ENCODE measurements around the gene NDUFB6.
"Not testable (repeated sequence)": the region's sequence is repeated elsewhere in the genome, so short reads cannot be mapped to it uniquely, and the experiment has no call there.

NDUFB6 gene

DNA sequence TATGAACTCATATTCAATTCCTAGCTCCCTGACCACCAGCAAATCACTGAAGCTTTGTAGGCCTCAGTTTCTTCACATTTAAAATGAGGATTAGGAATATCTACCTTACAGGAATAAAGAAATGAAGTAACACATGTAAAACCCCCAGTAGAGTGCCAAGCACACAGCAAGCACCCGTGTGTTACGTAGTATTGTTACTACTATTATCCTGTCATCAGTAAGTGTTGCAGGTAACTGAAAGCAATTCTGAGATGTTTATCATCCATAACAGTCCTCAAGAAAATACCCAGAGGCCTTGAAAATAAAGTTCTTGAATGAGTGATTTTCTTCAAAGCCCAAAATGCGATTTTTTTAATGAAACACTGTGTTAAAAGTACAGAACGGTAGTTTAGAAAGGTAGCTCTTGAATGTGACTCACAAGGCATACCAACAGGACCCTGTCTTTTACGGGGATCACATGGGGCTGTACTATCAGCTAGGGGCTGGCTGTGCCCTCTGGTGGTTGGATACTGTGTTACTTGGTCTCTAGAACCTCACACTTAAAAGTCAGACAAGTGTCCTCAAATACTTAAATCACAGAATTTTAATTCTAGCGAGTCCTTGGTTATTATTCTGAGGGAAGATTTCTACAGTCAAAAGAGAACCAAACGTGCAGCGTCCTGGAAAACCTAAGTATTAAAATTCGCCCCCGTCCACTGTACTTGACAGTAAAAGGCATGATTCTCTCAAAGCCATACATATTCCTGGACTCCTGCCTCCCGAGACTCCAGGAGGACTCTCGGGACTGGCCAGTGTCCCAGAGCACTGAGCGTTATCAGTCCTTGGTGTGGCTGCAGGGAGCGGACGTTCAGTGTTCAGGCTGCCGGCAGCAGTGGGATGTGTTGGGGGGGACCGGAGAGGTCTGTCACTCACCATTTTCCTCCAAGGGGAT is 725 bp downstream of the NDUFB6 start:
- peak; percentile 29 to 66 for DNase-seq (ENCODE audit: low read depth in 2 of 2)

DNA sequence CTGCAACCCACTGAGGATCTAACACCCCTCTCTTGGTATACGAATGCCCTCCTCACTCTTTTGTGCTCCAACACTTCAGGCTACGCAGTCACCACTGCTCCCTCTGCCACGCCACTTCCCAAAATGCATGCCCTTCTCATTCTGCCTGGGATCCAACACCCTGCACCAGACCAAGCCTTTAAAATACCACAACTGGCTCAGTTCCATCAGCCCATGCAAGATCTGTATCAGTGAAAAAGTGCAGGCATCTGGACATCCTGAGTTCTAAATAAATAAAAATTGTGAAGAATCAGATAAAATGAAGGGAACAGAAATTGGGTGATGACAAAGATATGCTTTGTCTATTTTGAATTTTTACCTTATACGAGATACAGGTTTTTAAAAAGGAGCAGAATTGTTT is 2.7 kb downstream of the NDUFB6 start:
- DNase-seq (ENCODE audit: low read depth in 2 of 2): no peak

- no peak for DNase-seq (ENCODE audit: low read depth in 2 of 2)
These were observed 6.2 kb downstream of the NDUFB6 start for GRCh38 chr9:32566770-32567169.

DNA sequence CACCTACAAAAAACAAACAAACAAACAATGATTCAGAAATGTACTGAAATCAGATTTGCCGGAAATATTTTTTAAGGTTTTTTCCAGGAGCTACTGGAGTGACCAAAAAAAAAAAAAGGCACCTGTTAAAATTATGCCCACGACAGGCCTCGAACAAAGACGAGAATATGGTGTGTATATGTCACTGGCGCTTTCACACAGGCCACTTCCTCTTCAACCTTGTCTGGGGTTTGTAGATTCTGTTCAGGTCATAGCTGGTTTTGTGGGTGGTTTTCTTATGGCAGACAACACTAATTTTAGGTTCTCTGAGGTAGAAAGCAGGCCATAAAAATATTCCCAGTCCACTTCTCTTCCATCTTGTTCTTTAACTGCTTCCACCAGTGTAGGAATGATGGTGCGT is 7.0 kb downstream of the NDUFB6 start:
- DNase-seq (ENCODE audit: low read depth in 2 of 2): no peak

- DNase-seq (ENCODE audit: low read depth in 2 of 2): no peak
These were observed 14.5 kb downstream of the NDUFB6 start for GRCh38 chr9:32558408-32558934.

DNA sequence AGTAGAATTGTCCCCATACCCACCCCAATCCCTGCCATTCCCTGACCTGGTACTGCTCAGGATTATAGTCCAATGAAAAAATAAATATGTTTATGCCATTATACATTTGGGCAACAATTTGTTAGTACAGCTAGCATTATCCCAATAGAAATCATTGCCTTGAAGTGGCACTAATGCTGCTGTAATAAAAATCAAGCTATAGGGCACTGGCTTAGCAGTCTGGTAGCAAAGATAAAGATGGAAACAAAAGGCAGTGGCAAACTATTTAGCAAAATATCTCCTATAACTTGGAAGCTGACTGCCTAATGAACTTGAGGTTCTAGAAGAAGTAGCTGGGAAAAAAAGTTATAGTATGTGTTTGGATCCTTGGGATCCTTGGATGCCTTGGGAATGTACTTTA is 18.4 kb downstream of the NDUFB6 start:
- no peak for DNase-seq (ENCODE audit: low read depth in 2 of 2)

DNA sequence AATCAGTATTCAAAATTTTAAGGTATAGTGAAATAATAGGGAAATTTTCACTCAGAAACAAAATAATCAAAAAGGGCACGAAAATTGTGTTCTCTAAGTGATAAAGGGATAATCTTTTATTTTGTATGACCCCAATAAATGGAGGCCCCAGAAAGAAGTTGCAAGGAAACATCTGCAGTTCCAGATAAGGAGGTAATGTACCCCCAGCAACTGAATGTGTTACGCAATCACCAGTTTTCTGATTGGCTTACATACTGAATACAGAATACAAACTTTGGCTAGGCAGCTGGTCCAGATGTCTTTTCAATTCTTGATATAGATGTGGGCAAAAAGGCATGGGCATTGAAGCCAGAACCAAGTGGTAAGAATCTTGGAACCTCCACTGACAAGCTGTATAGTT is 18.9 kb downstream of the NDUFB6 start:
- no peak for DNase-seq (ENCODE audit: low read depth in 2 of 2)

DNA sequence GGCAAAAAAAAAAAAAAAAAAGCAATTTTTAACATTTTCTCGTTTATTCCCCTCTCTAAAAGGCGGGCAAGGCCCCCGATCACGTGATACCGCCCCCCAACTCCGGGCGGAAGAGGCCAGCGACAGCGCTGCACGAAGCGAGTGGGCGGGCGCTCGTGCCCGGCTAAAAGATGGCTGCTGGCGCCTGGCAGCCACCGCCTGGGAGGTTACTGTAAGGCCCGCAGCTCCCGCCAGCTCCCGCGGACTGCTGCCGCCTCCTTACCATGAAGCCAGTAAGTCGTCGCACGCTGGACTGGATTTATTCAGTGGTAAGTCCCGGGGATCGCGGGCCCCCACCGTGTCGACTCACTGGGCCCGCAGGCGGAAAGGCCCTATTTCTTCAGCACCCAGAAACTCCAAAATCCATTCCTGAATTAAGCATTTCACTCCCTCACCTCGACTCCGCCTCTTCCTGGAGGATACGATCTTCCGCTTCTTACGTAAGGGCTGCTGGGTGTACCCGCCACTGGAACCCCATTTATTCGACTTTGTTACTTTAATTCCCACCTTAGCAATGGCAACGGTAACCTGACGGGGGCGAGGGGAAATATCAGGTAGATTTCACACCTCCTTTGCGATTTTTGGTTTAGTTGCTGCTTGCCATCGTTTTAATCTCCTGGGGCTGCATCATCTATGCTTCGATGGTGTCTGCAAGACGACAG is 20.6 kb downstream of the NDUFB6 start, which contains the start of the genes SMIM27 and TOPORS:
Gene SMIM27, plus strand, starts transcription at position 156 of the 701 bp plus-strand sequence. Its CDS starts 108 bp downstream, at position 264.
Gene TOPORS, minus strand, starts transcription at position 415 of the 701 bp plus-strand sequence. Its CDS starts 150 bp downstream, at position 265.
- DNase-seq (ENCODE audit: low read depth in 2 of 2): peak; percentile 84 to 90

DNA sequence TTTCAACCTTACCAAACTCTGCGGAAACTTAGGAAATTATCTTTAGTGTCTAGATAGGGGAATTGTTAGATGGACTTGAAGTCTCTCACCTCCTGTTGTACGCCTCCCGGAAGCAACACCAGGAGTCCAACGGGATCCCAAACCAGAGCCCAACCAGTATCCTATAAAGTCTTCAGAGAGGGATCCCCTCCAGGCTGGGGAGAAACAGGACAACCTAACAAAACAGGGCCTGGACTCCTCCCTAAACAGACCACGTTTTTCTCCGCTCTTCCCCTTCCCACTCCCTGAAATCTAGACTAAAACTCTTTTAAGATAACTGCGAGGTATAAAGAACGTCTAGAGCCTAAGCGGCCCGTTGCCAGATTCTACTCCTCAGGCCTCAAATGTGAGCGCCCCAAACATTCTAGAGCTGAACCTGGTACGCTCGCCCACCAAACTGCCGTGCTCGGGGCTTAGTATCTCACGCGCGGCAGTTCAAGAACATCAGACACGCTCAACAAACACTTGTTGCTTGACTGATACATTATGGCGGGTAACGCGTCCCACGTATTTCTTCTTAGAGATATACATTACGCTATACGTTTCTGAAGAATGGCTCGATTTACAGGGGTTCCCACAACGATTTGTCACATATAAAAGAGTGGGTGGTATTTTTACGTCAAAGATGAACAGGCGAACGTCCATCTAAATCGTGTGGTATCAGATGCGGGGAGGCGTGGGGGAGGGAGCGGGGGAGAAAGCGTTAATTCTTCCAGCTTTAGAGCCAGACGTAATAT is 21.5 kb downstream of the NDUFB6 start:
- DNase-seq (ENCODE audit: low read depth in 2 of 2): peak; percentile 27 to 28

DNA sequence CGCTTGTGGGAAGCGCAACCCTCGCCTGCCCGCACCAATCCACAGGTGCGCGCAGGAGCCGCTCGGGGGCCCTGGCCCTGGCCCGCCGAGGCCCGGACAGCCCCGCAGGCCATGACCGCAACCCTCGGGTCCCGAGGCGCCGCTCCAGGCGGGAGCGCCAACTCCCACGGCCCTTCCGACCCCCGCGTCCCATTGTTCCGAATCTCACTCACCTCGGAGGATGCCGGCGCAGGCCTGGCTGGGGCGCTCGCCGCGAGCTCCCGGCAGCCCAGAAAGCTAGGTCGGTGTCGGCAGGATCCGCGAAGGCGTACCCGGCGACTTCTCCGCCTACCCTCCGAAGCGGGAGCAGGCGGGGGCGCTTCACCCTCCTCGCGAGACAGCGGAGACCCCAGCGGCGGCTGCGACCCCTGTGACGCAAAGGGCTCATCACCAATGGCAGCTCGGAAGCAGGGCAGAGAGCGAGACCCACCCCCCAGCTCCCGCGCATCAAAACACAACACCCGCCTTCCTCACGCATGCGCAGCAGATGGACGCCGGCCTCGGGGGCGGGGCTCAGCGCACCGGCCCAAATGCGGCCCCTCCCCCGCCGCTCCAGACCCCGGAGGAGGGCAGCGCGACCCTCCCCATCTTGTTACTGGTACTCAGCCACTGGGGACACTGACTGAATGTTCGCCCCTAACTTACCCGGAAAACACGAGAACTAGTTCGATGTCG is 22.2 kb downstream of the NDUFB6 start:
- DNase-seq (ENCODE audit: low read depth in 2 of 2): peak; percentile 88 to 90

DNA sequence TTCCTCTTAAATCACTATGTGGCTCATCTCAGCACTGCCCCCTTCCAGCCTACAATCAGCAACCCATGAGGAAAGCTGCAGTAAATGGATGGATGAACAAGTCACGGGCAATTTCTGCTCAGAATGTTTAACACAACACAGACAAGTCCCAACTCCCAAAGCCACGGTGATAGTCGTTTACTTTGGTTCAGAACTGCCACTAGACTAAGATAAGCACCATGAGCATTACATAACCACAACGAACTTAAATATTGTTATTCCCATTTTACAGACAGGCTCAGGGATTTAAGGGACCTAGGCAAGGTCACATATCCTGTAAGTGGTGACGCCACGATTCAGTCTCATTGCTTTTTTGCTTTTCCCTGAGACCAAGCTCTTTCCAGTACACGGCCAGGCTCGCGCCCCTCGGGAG is 22.8 kb downstream of the NDUFB6 start:
- DNase-seq (ENCODE audit: low read depth in 2 of 2): no peak

GRCh38 chr9:32548213-32548612 is 24.7 kb downstream of the NDUFB6 start:
- not testable (repeated sequence) for DNase-seq (ENCODE audit: low read depth in 2 of 2)

- DNase-seq (ENCODE audit: low read depth in 2 of 2): no peak
These were observed 27.1 kb downstream of the NDUFB6 start for GRCh38 chr9:32545884-32546283.

- no peak for DNase-seq (ENCODE audit: low read depth in 2 of 2)
These were observed 29.9 kb downstream of the NDUFB6 start for GRCh38 chr9:32543047-32543446.

GRCh38 chr9:32533816-32534215 is 39.1 kb downstream of the NDUFB6 start:
- DNase-seq (ENCODE audit: low read depth in 2 of 2): no peak

GRCh38 chr9:32533336-32533735 is 39.6 kb downstream of the NDUFB6 start:
- DNase-seq (ENCODE audit: low read depth in 2 of 2): no peak

GRCh38 chr9:32526707-32527048 is 46.3 kb downstream of the NDUFB6 start:
- DNase-seq (ENCODE audit: low read depth in 2 of 2): no peak

DNA sequence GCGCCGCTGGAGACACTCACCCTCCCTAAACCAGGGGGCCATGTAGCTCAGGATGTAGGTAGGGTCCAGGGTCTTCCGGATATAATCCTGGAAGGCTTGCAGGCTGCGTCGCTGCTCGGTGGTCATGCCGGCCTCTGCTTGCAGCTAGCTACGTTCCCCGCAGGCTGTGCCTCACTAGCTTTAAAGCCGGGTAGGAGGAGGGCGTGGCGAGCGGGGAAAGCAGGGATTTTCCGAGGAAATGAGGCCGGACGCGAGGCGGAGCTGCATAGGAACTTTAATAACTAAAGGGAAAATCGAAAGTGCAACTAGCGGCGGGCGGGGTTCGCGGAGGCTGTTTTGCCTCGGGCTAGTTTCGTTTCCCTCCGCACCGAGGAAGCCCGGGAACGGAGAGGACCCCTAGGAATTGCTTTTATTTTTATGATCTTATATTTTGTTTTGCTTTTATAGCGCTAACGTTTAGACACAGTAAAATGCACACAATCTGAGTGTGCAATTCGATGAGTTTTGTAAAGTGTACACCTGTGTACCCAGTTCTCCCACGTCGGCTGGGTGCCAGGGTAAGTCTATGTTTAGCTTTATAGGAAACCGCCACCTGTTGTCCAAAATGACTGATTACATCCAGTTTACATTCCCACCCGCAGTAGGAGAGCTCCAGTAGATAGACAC is 46.8 kb downstream of the NDUFB6 start, which contains the start of gene RIGI:
Gene RIGI, minus strand, starts transcription at position 156 of the 666 bp plus-strand sequence. Its CDS starts 30 bp downstream, at position 126.
- DNase-seq (ENCODE audit: low read depth in 2 of 2): peak; percentile 57 to 60

DNA sequence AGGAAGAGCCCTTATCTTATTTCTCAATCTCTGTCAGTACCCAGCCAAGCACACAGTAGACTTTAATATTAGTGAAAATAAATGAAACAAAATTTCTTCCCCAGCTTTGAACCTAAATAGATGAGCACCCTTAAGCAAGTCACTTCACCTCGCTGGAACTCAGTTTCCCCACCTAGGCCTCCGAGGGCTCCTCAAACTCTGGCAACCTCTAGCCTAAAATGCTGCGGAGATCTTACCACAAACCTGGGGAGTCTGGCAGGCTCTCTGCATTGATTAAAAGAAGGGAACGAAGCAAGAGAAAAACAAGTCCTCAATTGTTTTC is 47.3 kb downstream of the NDUFB6 start:
- no peak for DNase-seq (ENCODE audit: low read depth in 2 of 2)

DNA sequence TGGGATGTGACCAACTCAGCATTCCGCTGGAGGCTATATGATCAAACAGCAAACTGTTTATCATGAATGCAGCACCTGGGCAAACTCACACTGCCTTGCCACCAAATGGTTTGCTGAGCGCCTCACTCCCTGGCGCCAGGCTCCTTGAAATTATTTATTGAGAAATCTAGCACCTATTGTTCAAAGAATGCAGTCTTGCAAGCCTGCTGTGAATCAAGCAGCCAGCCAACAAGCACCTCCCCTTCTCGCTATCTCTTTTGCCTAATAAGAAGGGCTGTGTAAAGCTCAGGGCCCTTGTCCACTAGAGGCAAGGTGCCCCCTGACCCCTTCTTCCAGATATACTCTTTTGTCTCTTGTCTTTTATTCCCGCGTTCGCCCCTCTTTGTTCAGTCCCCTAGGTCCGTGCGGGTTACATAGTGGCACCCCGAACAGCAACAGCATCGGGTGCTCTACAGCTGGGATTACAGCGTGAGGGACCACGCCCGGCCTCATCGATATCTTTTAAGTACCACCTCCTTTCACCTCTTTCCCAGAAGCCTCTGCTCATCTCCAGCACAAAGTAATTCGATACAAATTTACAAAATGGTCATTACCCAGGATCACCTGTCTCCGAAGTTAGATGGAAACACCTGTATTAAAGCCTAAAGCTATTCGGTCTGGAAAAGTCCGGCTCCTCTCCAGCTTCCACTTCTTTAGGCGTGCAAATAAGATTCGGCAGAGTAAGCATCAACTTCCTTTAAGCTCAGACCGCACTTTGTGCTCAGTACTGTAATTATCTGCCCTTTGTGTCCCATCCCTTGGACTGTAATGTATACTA is 47.9 kb downstream of the NDUFB6 start:
- DNase-seq (ENCODE audit: low read depth in 2 of 2): no peak
